ENCODE data around the gene KRT20.

DNA sequence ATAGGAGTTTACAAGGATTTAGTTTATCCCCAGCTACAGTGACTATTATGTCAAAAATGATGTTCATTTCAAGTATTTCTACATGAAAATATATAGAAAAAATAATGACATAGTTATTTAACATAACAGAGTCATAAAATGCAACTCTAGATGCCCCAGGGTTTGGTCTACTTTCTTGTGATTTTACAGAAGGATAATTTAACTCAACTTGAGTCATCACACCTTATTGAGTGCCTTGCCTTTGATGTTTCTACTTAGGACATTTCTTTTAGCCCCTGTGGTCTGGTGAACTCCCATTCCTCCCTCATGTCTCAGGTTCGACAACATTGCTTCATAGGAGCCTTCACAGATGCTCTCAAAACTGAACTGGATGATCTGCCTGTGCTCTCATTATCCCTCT is 2.0 kb downstream of the KRT20 start:
- TF ChIP-seq CTCF (conservative IDR thresholded peaks at IDR 0.05; ENCODE audit: low read length) (no peak), EZH2phosphoT487 (IDR thresholded peaks at IDR 0.05; ENCODE audit: borderline replicate concordance) (no peak)
